Measurements from ENCODE around the gene ZBTB34.

Gene ZBTB34

GRCh38 chr9:126833710-126834345 is 26.6 kb upstream of the ZBTB34 start:
- no peak for TF ChIP-seq CTCF (IDR thresholded peaks at IDR 0.05; ENCODE audit: low read depth, low read length)
- no peak overlapping the region for H3K4me3 ChIP-seq (ENCODE audit: low read depth, low read length)
- no peak for DNase-seq (ENCODE audit: low read depth, low spot score)
- in situ Hi-C loops (cut with HindIII; ENCODE audit: low sequenced_read_pairs): no loop called here

GRCh38 chr9:126834672-126835071 is 25.8 kb upstream of the ZBTB34 start:
- TF ChIP-seq CTCF (IDR thresholded peaks at IDR 0.05; ENCODE audit: low read depth, low read length): no peak
- in situ Hi-C loops (cut with HindIII; ENCODE audit: low sequenced_read_pairs): no loop called here
- DNase-seq (ENCODE audit: low read depth, low spot score): no peak
- no peak overlapping the region for H3K4me3 ChIP-seq (ENCODE audit: low read depth, low read length)

GRCh38 chr9:126836216-126836615 is 24.2 kb upstream of the ZBTB34 start:
- DNase-seq (ENCODE audit: low read depth, low spot score): peak; percentile 36
- in situ Hi-C loops (cut with HindIII; ENCODE audit: low sequenced_read_pairs): no loop called here
- no peak overlapping the region for H3K4me3 ChIP-seq (ENCODE audit: low read depth, low read length)
- TF ChIP-seq CTCF (IDR thresholded peaks at IDR 0.05; ENCODE audit: low read depth, low read length): no peak

- DNase-seq (ENCODE audit: low read depth, low spot score): no peak
- H3K4me3 ChIP-seq (ENCODE audit: low read depth, low read length): no peak overlapping the region
- no peak for TF ChIP-seq CTCF (IDR thresholded peaks at IDR 0.05; ENCODE audit: low read depth, low read length)
- in situ Hi-C loops (cut with HindIII; ENCODE audit: low sequenced_read_pairs): no loop called here
Measured at GRCh38 chr9:126838055-126838811, 22.2 kb upstream of the ZBTB34 start.

- in situ Hi-C loops (cut with HindIII; ENCODE audit: low sequenced_read_pairs): no loop called here
- DNase-seq (ENCODE audit: low read depth, low spot score): no peak
- H3K4me3 ChIP-seq (ENCODE audit: low read depth, low read length): no peak overlapping the region
- TF ChIP-seq CTCF (IDR thresholded peaks at IDR 0.05; ENCODE audit: low read depth, low read length): no peak
Measured at GRCh38 chr9:126838895-126839294, 21.5 kb upstream of the ZBTB34 start.

- H3K4me3 ChIP-seq (ENCODE audit: low read depth, low read length): no peak overlapping the region
- no peak for TF ChIP-seq CTCF (IDR thresholded peaks at IDR 0.05; ENCODE audit: low read depth, low read length)
- DNase-seq (ENCODE audit: low read depth, low spot score): no peak
- in situ Hi-C loops (cut with HindIII; ENCODE audit: low sequenced_read_pairs): no loop called here
Measured at GRCh38 chr9:126839301-126839700, 21.1 kb upstream of the ZBTB34 start.

Measured in astrocyte of the spinal cord (primary cell).